Loucy (cell line): ENCODE results near the gene ST13.

Experiments
- EZH2phosphoT487 ChIP-seq: fragments of 200-600 bp; IDR thresholded peaks from 2 replicates; pipeline ENCODE4 v1.6.1; 2018; ENCODE audit warnings: antibody characterized with exemption, mild to moderate bottlenecking, moderate library complexity, borderline replicate concordance
- TF ChIP-seq, protein P1 (sequence below): fragments of 200-600 bp; sonication (generic); conservative IDR thresholded peaks from 2 replicates; pipeline ENCODE4 v1.5.1; 2014; ENCODE audit warnings: mild to moderate bottlenecking, antibody characterized with exemption, low read length

DNA sequence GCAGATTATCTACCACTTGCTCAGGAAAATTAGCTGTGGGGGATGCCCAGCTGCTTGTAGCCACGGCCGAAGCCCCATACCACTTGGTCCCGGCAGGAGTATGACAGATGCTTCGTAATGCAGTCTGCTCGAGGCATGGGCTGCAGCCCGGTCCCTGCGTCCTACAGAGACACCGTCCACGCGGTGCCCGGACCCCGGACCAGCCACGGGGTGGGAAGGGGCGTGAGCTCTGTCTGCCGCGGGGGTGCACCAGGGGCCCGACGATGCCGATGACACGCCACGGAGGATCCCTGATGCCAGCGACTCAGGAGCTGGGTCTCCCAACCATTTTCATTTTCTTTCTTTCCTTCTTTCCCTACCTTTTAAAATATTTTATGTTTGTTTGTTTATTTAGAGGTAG lies 67.3 kb downstream of the ST13 start:
- TF ChIP-seq, protein P1, sequence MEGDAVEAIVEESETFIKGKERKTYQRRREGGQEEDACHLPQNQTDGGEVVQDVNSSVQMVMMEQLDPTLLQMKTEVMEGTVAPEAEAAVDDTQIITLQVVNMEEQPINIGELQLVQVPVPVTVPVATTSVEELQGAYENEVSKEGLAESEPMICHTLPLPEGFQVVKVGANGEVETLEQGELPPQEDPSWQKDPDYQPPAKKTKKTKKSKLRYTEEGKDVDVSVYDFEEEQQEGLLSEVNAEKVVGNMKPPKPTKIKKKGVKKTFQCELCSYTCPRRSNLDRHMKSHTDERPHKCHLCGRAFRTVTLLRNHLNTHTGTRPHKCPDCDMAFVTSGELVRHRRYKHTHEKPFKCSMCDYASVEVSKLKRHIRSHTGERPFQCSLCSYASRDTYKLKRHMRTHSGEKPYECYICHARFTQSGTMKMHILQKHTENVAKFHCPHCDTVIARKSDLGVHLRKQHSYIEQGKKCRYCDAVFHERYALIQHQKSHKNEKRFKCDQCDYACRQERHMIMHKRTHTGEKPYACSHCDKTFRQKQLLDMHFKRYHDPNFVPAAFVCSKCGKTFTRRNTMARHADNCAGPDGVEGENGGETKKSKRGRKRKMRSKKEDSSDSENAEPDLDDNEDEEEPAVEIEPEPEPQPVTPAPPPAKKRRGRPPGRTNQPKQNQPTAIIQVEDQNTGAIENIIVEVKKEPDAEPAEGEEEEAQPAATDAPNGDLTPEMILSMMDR = no peak
- no peak for TF ChIP-seq EZH2phosphoT487
